HepG2 (cell line): Measurements from ENCODE around the gene CMTM4. TPM values are rescaled to one million over a fixed set of nuclear protein-coding genes. Genes with fewer than 3 reads are reported as not detected.

ENCODE experiments used
- ASH2L ChIP-seq: fragments of 300-600, 200-600 bp; sonication (generic); IDR thresholded peaks from 2 replicates; pipeline ENCODE4 v1.7.0; 2017; ENCODE audit warnings: low read depth, mild to moderate bottlenecking, moderate library complexity, mixed read lengths, low read length; ENCODE audit not compliant: insufficient read length
- CREB1 ChIP-seq, 2 experiments: fragments of 450-650 bp in 1 of 2; IDR thresholded peaks; 2 replicates each; pipeline ENCODE4 v1.6.1; 2016 to 2017; ENCODE audit warnings: control low read depth in 1 of 2, mild to moderate bottlenecking in 1 of 2, missing compliant biosample characterization in 1 of 2, missing genetic modification characterization in 1 of 2
- DZIP1 ChIP-seq: sonication (generic); formaldehyde crosslinking; IDR thresholded peaks from 2 replicates; pipeline ENCODE4 v1.5.0; 2020; ENCODE audit warnings: mild to moderate bottlenecking, missing genetic modification reagents
- ELF3 ChIP-seq: IDR thresholded peaks from 2 replicates; pipeline ENCODE4 v1.6.1; 2016; ENCODE audit warnings: missing genetic modification reagents, missing compliant biosample characterization
- GZF1 ChIP-seq: sonication (generic); formaldehyde crosslinking; IDR thresholded peaks from 2 replicates; pipeline ENCODE4 v1.5.1; 2020; ENCODE audit warnings: mild to moderate bottlenecking, missing genetic modification reagents
- IRF2 ChIP-seq: IDR thresholded peaks from 2 replicates; pipeline ENCODE4 v1.6.1; 2018; ENCODE audit warnings: missing genetic modification reagents, missing compliant biosample characterization
- KLF15 ChIP-seq: sonication (generic); formaldehyde crosslinking; IDR thresholded peaks from 2 replicates; pipeline ENCODE4 v1.8.1; 2023; ENCODE audit warnings: borderline replicate concordance, mild to moderate bottlenecking, inconsistent platforms, missing genetic modification reagents, mixed read lengths
- MTA3 ChIP-seq: sonication (generic); formaldehyde crosslinking; IDR thresholded peaks from 2 replicates; pipeline ENCODE4 v1.4.0; 2020; ENCODE audit warnings: missing genetic modification reagents
- RFX3 ChIP-seq: IDR thresholded peaks from 2 replicates; pipeline ENCODE4 v1.6.1; 2016; ENCODE audit warnings: missing biosample characterization, missing genetic modification reagents
- TFAP4 ChIP-seq: sonication (generic); IDR thresholded peaks from 2 replicates; pipeline ENCODE4 v1.6.1; 2016; ENCODE audit warnings: low read depth, borderline replicate concordance
- TIGD3 ChIP-seq: sonication (generic); formaldehyde crosslinking; IDR thresholded peaks from 2 replicates; pipeline ENCODE4 v1.5.1; 2020; ENCODE audit warnings: mild to moderate bottlenecking, missing genetic modification reagents, borderline replicate concordance
- ZGPAT ChIP-seq: IDR thresholded peaks from 2 replicates; pipeline ENCODE4 v1.6.1; 2016; ENCODE audit warnings: mild to moderate bottlenecking
- ZNF572 ChIP-seq: sonication (generic); formaldehyde crosslinking; IDR thresholded peaks from 2 replicates; pipeline ENCODE4 v1.5.1; 2020; ENCODE audit warnings: mild to moderate bottlenecking, missing genetic modification reagents
- ZNF574 ChIP-seq: sonication (generic); formaldehyde crosslinking; IDR thresholded peaks from 2 replicates; pipeline ENCODE4 v1.4.0; 2020; ENCODE audit warnings: missing genetic modification reagents
- ZNF772 ChIP-seq: sonication (generic); formaldehyde crosslinking; IDR thresholded peaks from 2 replicates; pipeline ENCODE4 v1.5.0; 2020; ENCODE audit warnings: mild to moderate bottlenecking, missing genetic modification reagents
- ZSCAN29 ChIP-seq: sonication (generic); formaldehyde crosslinking; conservative IDR thresholded peaks from 2 replicates; pipeline ENCODE4 v1.4.0; 2020; ENCODE audit warnings: mild to moderate bottlenecking, missing genetic modification reagents
- polyA plus RNA-seq, 8 experiments: library from polyadenylated mRNA; depleted of rRNA in 3 of 8; stranded (reverse) in 7 of 8; unstranded in 1 of 8; fragments of >200 nt; fragmentation: Illumina TruSeq in 4 of 8; extraction: Trizol in 4 of 8; gene quantifications; 2 replicates each; pipeline versions ENCODE4 v1.2.1 to v1.2.3, GENCODE V29; 2011 to 2016; ENCODE audit warnings: low read depth in 4 of 8, missing spikeins in 1 of 8, mixed read lengths in 1 of 8; ENCODE audit not compliant: insufficient read depth in 1 of 8
- total RNA-seq, 5 experiments: library from RNA; depleted of rRNA; stranded (reverse); fragments of >200 nt; fragmentation: Illumina TruSeq; extraction: Trizol; gene quantifications; 2 replicates each; pipeline ENCODE4 v1.2.3, GENCODE V29; 2016; ENCODE audit warnings: low read depth in 1 of 5
- TF ChIP-seq, protein P1 (sequence below): sonication (generic); formaldehyde crosslinking; IDR thresholded peaks from 2 replicates; pipeline ENCODE4 v1.5.1; 2020; ENCODE audit warnings: missing genetic modification reagents, mild to moderate bottlenecking, borderline replicate concordance

The CMTM4 gene
- total and polyA plus RNA-seq, 2 of the 13 experiments (the other 11 are each of a cell fraction or from before 2014, with no cell fraction given), result 32.0 to 36.3 TPM

- TF ChIP-seq, protein P1, sequence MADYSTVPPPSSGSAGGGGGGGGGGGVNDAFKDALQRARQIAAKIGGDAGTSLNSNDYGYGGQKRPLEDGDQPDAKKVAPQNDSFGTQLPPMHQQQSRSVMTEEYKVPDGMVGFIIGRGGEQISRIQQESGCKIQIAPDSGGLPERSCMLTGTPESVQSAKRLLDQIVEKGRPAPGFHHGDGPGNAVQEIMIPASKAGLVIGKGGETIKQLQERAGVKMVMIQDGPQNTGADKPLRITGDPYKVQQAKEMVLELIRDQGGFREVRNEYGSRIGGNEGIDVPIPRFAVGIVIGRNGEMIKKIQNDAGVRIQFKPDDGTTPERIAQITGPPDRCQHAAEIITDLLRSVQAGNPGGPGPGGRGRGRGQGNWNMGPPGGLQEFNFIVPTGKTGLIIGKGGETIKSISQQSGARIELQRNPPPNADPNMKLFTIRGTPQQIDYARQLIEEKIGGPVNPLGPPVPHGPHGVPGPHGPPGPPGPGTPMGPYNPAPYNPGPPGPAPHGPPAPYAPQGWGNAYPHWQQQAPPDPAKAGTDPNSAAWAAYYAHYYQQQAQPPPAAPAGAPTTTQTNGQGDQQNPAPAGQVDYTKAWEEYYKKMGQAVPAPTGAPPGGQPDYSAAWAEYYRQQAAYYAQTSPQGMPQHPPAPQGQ (CRISPR knock-in tag), result no peak
- TF ChIP-seq MTA3 (no peak), IRF2 (CRISPR knock-in tag) (0 out of 2 replicates have a peak, but pooled peaks have one; percentile 51), ZGPAT (CRISPR knock-in tag) (peak; percentile 60), ASH2L (peak; percentile 50), GZF1 (CRISPR knock-in tag) (no peak), ZNF772 (CRISPR knock-in tag) (peak; percentile 41; the same call in 1 of the 2 replicates), ZNF574 (CRISPR knock-in tag) (peak; percentile 67), ZNF572 (no peak), TFAP4 (no peak), KLF15 (CRISPR knock-in tag) (no peak), TIGD3 (CRISPR knock-in tag) (no peak), RFX3 (CRISPR knock-in tag) (no peak), ZSCAN29 (CRISPR knock-in tag) (0 out of 2 replicates have a peak, but pooled peaks have one; percentile 34), CREB1 (IDR thresholded peaks at IDR 0.05) (no peak), CREB1 (CRISPR knock-in tag; IDR thresholded peaks at IDR 0.05) (0 out of 2 replicates have a peak, but pooled peaks have one; percentile 55), ELF3 (CRISPR knock-in tag) (peak; percentile 74), DZIP1 (no peak)
Measured at GRCh38 chr16:66660422-66661209, 35.9 kb downstream of the CMTM4 start (continued).
